ENCODE data around the gene DECR2.

DECR2 gene

DNA sequence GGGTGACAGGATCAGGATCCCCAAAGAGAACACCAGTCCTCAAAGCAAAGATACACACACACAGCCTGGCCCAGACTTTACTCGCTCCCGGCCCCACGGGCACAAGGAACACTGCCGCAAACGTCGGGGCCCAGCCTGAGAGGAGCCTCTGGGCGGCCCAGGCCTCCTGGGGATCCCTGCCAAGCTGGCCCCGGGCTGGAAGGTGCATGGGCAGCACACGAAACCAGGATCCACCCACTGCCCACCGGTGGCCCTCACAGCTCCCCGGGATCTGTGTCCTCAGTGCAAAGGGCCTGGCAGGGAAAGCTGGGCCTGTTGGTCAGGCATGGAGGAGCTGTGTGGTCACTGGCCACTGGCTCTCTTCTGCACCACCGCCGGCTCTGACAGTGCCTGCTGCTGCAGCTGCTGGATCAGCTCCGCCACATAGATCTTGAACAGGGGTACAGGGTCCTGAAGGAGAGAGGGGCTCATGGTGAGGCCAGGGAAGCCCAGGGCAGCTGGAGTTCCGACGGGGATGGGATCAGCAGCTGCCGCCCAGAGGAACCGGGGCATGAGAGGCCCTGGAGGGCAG is 34.3 kb upstream of the DECR2 start:
- Histone ChIP-seq H3K27me3 (ENCODE audit: control insufficient read depth, low read length) (no peaks in the 10 kb centered on the region), H3K4me2 (ENCODE audit: low read length) (no peak overlapping the region), H3K36me3 (ENCODE audit: control insufficient read depth, low read length) (peaks cover 41% of the 10 kb centered on the region), H3K4me3 (ENCODE audit: low read length) (no peak overlapping the region), H3K79me2 (ENCODE audit: control insufficient read depth, low read length) (peaks cover 5% of the 10 kb centered on the region), H3K9me2 (replicated peaks; ENCODE audit: control insufficient read depth, low read length) (no peaks in the 10 kb centered on the region), H3K27ac (ENCODE audit: low read depth, low read length) (no peak overlapping the region), H3K9me3 (ENCODE audit: control insufficient read depth, insufficient read depth, low read length) (no peaks in the 10 kb centered on the region), H3K4me1 (ENCODE audit: control insufficient read depth, low read length) (peaks cover 17% of the 10 kb centered on the region), H4K20me1 (ENCODE audit: control insufficient read depth, insufficient read depth, low read depth, low read length) (no peaks in the 10 kb centered on the region), H3F3A (ENCODE audit: control insufficient read depth, insufficient read depth) (no peaks in the 10 kb centered on the region)
- TF ChIP-seq, protein P1, sequence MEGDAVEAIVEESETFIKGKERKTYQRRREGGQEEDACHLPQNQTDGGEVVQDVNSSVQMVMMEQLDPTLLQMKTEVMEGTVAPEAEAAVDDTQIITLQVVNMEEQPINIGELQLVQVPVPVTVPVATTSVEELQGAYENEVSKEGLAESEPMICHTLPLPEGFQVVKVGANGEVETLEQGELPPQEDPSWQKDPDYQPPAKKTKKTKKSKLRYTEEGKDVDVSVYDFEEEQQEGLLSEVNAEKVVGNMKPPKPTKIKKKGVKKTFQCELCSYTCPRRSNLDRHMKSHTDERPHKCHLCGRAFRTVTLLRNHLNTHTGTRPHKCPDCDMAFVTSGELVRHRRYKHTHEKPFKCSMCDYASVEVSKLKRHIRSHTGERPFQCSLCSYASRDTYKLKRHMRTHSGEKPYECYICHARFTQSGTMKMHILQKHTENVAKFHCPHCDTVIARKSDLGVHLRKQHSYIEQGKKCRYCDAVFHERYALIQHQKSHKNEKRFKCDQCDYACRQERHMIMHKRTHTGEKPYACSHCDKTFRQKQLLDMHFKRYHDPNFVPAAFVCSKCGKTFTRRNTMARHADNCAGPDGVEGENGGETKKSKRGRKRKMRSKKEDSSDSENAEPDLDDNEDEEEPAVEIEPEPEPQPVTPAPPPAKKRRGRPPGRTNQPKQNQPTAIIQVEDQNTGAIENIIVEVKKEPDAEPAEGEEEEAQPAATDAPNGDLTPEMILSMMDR (IDR thresholded peaks at IDR 0.05; ENCODE audit: low read depth, low read length, poor library complexity, severe bottlenecking): no peak
- no peak for TF ChIP-seq EZH2phosphoT487 (IDR thresholded peaks at IDR 0.05; ENCODE audit: borderline replicate concordance, low read length)

DNA sequence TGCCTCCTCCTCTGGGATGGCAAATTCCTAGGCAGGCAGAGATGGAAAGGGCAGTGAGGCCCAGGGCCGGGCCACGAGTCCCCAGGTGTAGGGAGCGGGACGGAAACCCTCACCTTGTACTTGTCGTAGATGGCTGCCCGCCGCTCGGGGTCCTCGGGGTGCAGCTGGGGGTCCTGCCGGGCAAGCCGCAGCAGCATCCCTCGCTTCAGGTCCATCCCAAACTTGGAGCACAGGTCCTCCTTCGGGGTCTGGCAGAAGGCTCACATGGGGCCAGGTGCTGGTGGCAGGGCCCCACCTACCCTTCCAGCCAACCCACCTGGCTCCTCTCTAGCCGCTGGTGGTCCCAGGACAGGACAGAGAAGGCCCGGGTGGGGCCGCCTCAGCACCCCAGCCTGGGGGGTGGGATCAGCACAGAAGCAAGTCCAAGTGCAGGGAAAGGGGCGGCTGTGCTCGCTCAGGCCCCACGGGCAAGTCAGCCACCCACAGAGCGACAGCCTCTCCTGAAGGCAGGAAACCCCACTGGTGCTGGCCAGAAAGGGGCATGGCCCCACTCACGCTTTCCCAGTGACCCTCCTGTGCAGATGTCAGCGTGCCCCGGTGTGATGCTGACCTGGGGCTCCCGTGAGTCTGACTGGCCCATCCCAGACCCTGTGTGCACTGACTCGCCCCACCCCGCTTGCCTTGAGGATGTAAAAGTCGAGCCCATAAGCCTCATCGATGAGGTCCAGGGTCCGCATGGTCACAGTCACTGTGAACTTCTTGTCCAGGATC is 33.1 kb upstream of the DECR2 start:
- Histone ChIP-seq H3K4me2 (ENCODE audit: low read length) (no peak overlapping the region), H3K27ac (ENCODE audit: low read depth, low read length) (no peak overlapping the region), H3K27me3 (ENCODE audit: control insufficient read depth, low read length) (no peaks in the 10 kb centered on the region), H3K9me2 (replicated peaks; ENCODE audit: control insufficient read depth, low read length) (no peaks in the 10 kb centered on the region), H4K20me1 (ENCODE audit: control insufficient read depth, insufficient read depth, low read depth, low read length) (no peaks in the 10 kb centered on the region), H3K4me1 (ENCODE audit: control insufficient read depth, low read length) (peaks cover 17% of the 10 kb centered on the region), H3K79me2 (ENCODE audit: control insufficient read depth, low read length) (peaks cover 5% of the 10 kb centered on the region), H3F3A (ENCODE audit: control insufficient read depth, insufficient read depth) (no peaks in the 10 kb centered on the region), H3K9me3 (ENCODE audit: control insufficient read depth, insufficient read depth, low read length) (no peaks in the 10 kb centered on the region), H3K36me3 (ENCODE audit: control insufficient read depth, low read length) (peaks cover 47% of the 10 kb centered on the region), H3K4me3 (ENCODE audit: low read length) (no peak overlapping the region)
- TF ChIP-seq, protein P1 (IDR thresholded peaks at IDR 0.05; ENCODE audit: low read depth, low read length, poor library complexity, severe bottlenecking): no peak

DNA sequence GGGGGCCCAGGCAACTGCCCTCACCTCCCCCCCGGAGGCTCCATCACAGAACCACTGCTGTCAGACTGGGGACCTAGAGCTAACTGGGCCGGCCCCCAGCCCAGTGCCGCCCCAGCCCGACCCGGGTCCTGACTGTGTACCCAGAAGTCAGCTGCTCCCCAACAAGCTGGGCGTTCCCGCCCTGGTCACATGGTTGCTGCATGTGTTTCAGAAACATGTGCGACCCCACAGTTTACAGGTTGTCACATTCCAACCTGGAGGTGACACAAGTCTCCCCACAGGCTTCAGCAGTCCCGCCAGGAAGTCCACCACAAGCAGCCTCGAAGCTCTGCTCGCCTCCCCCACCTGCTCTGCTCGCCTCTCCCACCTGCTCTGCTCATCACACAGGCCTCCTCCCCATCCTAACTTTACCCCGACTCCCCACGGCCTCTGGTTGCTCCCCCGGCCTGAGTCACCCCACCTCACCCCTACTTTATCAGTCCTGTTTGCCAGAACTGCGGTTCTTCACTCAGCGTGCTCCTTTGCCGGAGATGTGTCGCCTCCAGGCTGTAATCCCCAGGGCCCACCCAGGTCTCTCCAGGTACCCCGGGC is 32.3 kb upstream of the DECR2 start:
- Histone ChIP-seq H4K20me1 (ENCODE audit: control insufficient read depth, insufficient read depth, low read depth, low read length) (no peaks in the 10 kb centered on the region), H3K27me3 (ENCODE audit: control insufficient read depth, low read length) (no peaks in the 10 kb centered on the region), H3K9me2 (replicated peaks; ENCODE audit: control insufficient read depth, low read length) (no peaks in the 10 kb centered on the region), H3K4me1 (ENCODE audit: control insufficient read depth, low read length) (peaks cover 17% of the 10 kb centered on the region), H3K4me3 (ENCODE audit: low read length) (peak overlapping the region; percentile 47), H3K27ac (ENCODE audit: low read depth, low read length) (no peak overlapping the region), H3K79me2 (ENCODE audit: control insufficient read depth, low read length) (peaks cover 5% of the 10 kb centered on the region), H3K9me3 (ENCODE audit: control insufficient read depth, insufficient read depth, low read length) (no peaks in the 10 kb centered on the region), H3F3A (ENCODE audit: control insufficient read depth, insufficient read depth) (no peaks in the 10 kb centered on the region), H3K4me2 (ENCODE audit: low read length) (peak overlapping the region; percentile 58), H3K36me3 (ENCODE audit: control insufficient read depth, low read length) (peaks cover 52% of the 10 kb centered on the region)
- no peak for TF ChIP-seq EZH2phosphoT487 (IDR thresholded peaks at IDR 0.05; ENCODE audit: borderline replicate concordance, low read length)
- TF ChIP-seq, protein P1 (IDR thresholded peaks at IDR 0.05; ENCODE audit: low read depth, low read length, poor library complexity, severe bottlenecking): no peak
